Fibroblast of pulmonary artery (primary cell): Measurements from ENCODE around the gene DUSP7.

ENCODE experiments used
- DNase-seq: peaks from one replicate; pipeline ENCODE4 v3.0.0-alpha.2; 2010; ENCODE audit warnings: low read depth
- H3K4me3 ChIP-seq: replicated peaks from 2 replicates; pipeline ENCODE4 v1.5.1; 2011; ENCODE audit warnings: low read depth, mild to moderate bottlenecking, control low read depth, low read length, moderate library complexity
- TF ChIP-seq, protein P1 (sequence below): IDR thresholded peaks from 2 replicates; pipeline ENCODE4 v1.5.1; 2011; ENCODE audit warnings: mild to moderate bottlenecking, control low read depth, low read length, inconsistent platforms; ENCODE audit errors: missing control alignments

Gene DUSP7

DNA sequence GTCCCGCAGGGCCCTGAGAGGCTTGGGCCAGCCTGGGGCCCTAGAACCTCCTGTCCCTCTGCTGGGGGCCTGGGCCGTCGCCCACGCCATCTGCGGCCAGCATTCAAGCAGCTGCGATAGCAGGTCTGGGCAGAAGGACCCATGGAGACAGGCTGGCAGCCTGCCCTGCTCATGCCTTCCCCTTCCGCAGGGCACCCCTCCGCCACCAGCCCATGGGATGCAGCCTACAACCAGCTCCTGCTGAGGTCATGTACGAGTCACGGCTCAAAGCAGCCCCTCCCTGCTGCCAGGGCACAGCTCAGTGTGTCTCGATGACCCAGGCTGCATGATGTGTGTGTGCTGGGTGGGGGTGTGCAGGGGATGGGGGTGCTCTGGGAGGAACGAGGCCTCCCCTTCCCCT lies 27.8 kb downstream of the DUSP7 start:
- TF ChIP-seq, protein P1, sequence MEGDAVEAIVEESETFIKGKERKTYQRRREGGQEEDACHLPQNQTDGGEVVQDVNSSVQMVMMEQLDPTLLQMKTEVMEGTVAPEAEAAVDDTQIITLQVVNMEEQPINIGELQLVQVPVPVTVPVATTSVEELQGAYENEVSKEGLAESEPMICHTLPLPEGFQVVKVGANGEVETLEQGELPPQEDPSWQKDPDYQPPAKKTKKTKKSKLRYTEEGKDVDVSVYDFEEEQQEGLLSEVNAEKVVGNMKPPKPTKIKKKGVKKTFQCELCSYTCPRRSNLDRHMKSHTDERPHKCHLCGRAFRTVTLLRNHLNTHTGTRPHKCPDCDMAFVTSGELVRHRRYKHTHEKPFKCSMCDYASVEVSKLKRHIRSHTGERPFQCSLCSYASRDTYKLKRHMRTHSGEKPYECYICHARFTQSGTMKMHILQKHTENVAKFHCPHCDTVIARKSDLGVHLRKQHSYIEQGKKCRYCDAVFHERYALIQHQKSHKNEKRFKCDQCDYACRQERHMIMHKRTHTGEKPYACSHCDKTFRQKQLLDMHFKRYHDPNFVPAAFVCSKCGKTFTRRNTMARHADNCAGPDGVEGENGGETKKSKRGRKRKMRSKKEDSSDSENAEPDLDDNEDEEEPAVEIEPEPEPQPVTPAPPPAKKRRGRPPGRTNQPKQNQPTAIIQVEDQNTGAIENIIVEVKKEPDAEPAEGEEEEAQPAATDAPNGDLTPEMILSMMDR = no peak
- no peak for DNase-seq
- no peak overlapping the region for H3K4me3 ChIP-seq

GRCh38 chr3:52026041-52026440 lies 30.3 kb downstream of the DUSP7 start:
- no peak overlapping the region for H3K4me3 ChIP-seq
- TF ChIP-seq, protein P1 = no peak
- no peak for DNase-seq

DNA sequence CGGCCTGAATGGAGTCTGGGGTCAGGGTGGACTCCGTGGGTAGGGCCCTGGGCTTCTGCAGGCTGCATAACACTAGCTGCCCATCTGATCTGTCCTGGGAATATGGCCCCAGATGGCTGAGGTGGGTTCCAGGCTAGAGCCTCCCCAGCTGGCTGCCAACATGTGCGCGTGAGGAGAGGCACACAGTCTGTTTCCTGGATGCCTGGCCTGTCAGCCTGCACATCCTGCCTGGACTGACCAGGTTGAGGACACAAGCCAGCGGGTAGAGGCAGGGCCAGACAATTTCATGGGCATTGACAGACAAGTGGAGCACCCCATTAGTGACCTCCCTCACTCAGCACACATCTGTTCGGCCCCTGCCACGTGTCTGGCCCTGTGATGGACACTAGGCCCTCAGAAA lies 30.9 kb downstream of the DUSP7 start:
- TF ChIP-seq, protein P1 = no peak
- DNase-seq = no peak
- H3K4me3 ChIP-seq = no peak overlapping the region

DNA sequence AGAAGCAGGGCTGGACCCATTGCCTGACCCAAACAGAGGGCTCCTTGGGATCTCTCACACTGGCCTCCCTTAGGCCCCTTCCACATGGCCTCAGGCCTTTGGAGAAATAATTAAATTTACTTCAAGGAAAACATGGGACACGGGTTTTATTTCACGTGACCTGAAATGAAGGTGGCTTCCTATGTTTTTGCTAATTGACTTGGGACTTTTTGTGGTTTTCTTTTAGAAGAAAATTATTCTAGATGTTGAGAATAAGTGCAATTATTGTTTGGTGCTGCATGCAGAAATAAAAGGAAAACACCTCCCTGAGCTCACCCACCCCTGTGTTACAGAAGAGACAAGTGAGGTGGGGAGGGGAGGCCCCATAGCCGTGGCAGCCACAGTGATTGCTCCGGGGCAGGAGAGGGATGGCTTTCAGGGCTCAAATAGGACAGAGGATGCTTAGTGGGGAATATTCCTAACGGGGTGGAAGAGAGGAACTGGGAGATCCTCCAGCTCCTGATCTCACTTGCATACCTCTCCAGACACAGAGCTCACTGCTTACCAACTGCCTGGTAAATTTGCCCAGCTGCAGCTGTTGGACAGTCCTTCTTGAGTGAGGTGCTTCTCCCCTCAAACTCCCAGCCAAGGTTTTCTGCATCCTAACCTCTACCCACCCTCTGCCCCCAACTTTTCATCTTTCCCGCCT lies 31.5 kb downstream of the DUSP7 start:
- TF ChIP-seq, protein P1 = no peak
- no peak for DNase-seq
- no peak overlapping the region for H3K4me3 ChIP-seq

- no peak overlapping the region for H3K4me3 ChIP-seq
- no peak for DNase-seq
- TF ChIP-seq, protein P1 = no peak
Observed at GRCh38 chr3:52023860-52024764, 32.3 kb downstream of the DUSP7 start.

GRCh38 chr3:52023101-52023770 lies 33.1 kb downstream of the DUSP7 start:
- no peak overlapping the region for H3K4me3 ChIP-seq
- DNase-seq = no peak
- TF ChIP-seq, protein P1 = no peak
